GM12878 (cell line): ENCODE measurements around the gene QRFP.

Experiments used
- CREB1 ChIP-seq: IDR thresholded peaks from 2 replicates; pipeline ENCODE4 v1.6.1; 2012; ENCODE audit warnings: low read depth, mild to moderate bottlenecking, inconsistent platforms
- EP300 ChIP-seq, 2 experiments: fragments of 150-350 bp in 1 of 2; IDR thresholded peaks; 2 replicates each; pipeline ENCODE4 v1.6.1; 2011 to 2012; ENCODE audit warnings: low read depth in 2 of 2, low read length in 2 of 2, borderline replicate concordance in 1 of 2, improper control_type of control experiment in 1 of 2, inconsistent platforms in 1 of 2; ENCODE audit not compliant: control insufficient read depth in 1 of 2
- ESRRA ChIP-seq: IDR thresholded peaks from 2 replicates; pipeline ENCODE4 v1.6.1; 2012; ENCODE audit warnings: mild to moderate bottlenecking, low read length, improper control_type of control experiment
- MEF2A ChIP-seq: IDR thresholded peaks from 2 replicates; pipeline ENCODE4 v1.6.1; 2011; ENCODE audit warnings: low read depth, mild to moderate bottlenecking, low read length, moderate library complexity; ENCODE audit not compliant: insufficient read depth
- POLR2AphosphoS5 ChIP-seq: IDR thresholded peaks from 2 replicates; pipeline ENCODE4 v1.6.1; 2011; ENCODE audit warnings: mild to moderate bottlenecking, low read length, inconsistent platforms
- RBBP5 ChIP-seq: fragments of 200-600 bp; sonication (generic); conservative IDR thresholded peaks from 2 replicates; pipeline ENCODE4 v1.6.1; 2016
- RFX5 ChIP-seq: IDR thresholded peaks from 2 replicates; pipeline ENCODE4 v1.6.1; 2011; ENCODE audit warnings: low read depth, low read length, improper control_type of control experiment
- SP1 ChIP-seq: IDR thresholded peaks from one replicate; pipeline ENCODE4 v1.6.1; 2011; ENCODE audit warnings: low read depth, low read length
- SPI1 ChIP-seq: IDR thresholded peaks from 2 replicates; pipeline ENCODE4 v1.6.1; 2011; ENCODE audit warnings: low read depth, mild to moderate bottlenecking, low read length, moderate library complexity, borderline replicate concordance; ENCODE audit not compliant: insufficient read depth
- ZNF24 ChIP-seq: fragments of 450-650 bp; IDR thresholded peaks from 2 replicates; pipeline ENCODE4 v1.6.1; 2017; ENCODE audit warnings: antibody characterized with exemption, mild to moderate bottlenecking
- ZZZ3 ChIP-seq: IDR thresholded peaks from 2 replicates; pipeline ENCODE4 v1.6.1; 2011; ENCODE audit warnings: low read depth; ENCODE audit not compliant: control insufficient read depth, insufficient read length
- TF ChIP-seq, protein P1 (sequence below), 3 experiments: IDR thresholded peaks in 2 of 3; conservative IDR thresholded peaks in 1 of 3; 2 replicates each; pipeline ENCODE4 v1.5.1; 2011; ENCODE audit warnings: low read depth in 3 of 3, low read length in 3 of 3, mild to moderate bottlenecking in 3 of 3, control low read depth in 2 of 3, moderate library complexity in 2 of 3, inconsistent platforms in 1 of 3, mixed read lengths in 1 of 3; ENCODE audit not compliant: control insufficient read depth in 2 of 3, insufficient read depth in 1 of 3; ENCODE audit errors: extremely low read depth in 1 of 3

DNA sequence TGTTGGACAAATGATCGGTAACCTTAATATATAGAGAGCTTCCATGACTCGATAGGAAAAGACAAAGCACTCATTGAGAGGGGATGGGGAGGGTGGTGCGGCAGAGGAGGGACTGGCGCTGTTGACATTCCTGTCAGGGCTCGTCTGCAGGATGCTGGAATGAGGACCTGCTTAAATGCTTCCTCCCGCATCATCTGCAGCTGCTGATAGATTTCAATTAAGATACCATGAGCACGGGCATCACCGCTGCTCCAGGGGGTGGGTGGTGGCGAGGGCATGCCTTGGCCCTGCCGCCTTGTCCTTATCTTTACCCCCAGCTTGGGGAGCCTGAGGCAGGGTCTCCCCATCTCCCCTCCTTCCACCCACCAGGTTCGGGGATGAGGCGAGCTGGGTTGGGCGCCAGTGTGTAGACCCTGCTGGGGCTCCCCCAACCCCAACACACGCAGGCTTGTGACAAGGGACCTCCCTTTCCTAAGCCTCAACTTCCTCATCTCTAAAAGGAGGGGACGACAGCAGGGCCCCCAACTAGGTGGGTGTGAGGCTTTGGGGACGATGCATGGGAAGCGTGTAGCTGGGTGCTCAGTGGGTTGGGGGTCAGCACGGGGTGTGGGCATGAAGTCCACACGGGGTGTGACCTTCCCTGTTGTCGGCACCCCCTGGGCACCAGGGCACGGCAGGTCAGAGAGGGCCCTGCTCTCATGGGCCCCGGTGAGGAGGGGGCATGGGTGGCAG, 11.7 kb upstream of the QRFP start:
- TF ChIP-seq, protein P1, sequence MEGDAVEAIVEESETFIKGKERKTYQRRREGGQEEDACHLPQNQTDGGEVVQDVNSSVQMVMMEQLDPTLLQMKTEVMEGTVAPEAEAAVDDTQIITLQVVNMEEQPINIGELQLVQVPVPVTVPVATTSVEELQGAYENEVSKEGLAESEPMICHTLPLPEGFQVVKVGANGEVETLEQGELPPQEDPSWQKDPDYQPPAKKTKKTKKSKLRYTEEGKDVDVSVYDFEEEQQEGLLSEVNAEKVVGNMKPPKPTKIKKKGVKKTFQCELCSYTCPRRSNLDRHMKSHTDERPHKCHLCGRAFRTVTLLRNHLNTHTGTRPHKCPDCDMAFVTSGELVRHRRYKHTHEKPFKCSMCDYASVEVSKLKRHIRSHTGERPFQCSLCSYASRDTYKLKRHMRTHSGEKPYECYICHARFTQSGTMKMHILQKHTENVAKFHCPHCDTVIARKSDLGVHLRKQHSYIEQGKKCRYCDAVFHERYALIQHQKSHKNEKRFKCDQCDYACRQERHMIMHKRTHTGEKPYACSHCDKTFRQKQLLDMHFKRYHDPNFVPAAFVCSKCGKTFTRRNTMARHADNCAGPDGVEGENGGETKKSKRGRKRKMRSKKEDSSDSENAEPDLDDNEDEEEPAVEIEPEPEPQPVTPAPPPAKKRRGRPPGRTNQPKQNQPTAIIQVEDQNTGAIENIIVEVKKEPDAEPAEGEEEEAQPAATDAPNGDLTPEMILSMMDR (IDR thresholded peaks at IDR 0.05 in 2 of 3, conservative IDR thresholded peaks at IDR 0.05 in 1 of 3; ENCODE audit: control insufficient read depth in 2 of 3, extremely low read depth in 1 of 3, insufficient read depth in 1 of 3, low read depth in 3 of 3, low read length in 3 of 3) = no peak
- no peak for TF ChIP-seq SP1
- no peak for TF ChIP-seq ZNF24
- no peak for TF ChIP-seq SPI1
- no peak for TF ChIP-seq RBBP5
- TF ChIP-seq POLR2AphosphoS5 = no peak
- TF ChIP-seq CREB1 = no peak
- TF ChIP-seq RFX5 = no peak
- TF ChIP-seq ZZZ3 = no peak
- TF ChIP-seq EP300 (IDR thresholded peaks at IDR 0.05; ENCODE audit: borderline replicate concordance in 1 of 2, control insufficient read depth in 1 of 2, low read depth in 2 of 2, low read length in 2 of 2) = no peak
- TF ChIP-seq ESRRA = no peak
- no peak for TF ChIP-seq MEF2A
